Bronchial epithelial cell (primary cell): ENCODE measurements around the gene TNS4. TPM values are rescaled to one million over a fixed set of nuclear protein-coding genes. Genes with fewer than 3 reads are reported as not detected.

ENCODE experiments used
- DNase-seq: peaks from one replicate; pipeline ENCODE4 v3.0.0-alpha.2; 2010; ENCODE audit warnings: low read depth
- FAIRE-seq: peaks from 2 replicates; lab custom pipeline; 2011; peaks lifted over from hg19 to GRCh38; lab: Jason Lieb, UNC
- H3K27me3 ChIP-seq: 2 replicates; pipeline ENCODE4 v1.5.1; 2011; ENCODE audit warnings: low read length; ENCODE audit not compliant: control insufficient read depth, insufficient read depth
- H3K36me3 ChIP-seq: 2 replicates; pipeline ENCODE4 v1.5.1; 2011; ENCODE audit warnings: low read length; ENCODE audit not compliant: control insufficient read depth, insufficient read depth
- H3K4me3 ChIP-seq: 2 replicates; pipeline ENCODE4 v1.5.1; 2011; ENCODE audit warnings: mild to moderate bottlenecking, low read depth, low read length, control low read depth
- CTCF ChIP-seq: IDR thresholded peaks from 2 replicates; pipeline ENCODE4 v1.5.1; 2011; ENCODE audit warnings: mild to moderate bottlenecking, moderate library complexity, low read length, control low read depth, inconsistent platforms; ENCODE audit not compliant: insufficient read depth, severe bottlenecking
- total RNA-seq: library from RNA; depleted of rRNA; stranded (reverse); fragments of >200 nt; gene quantifications from 2 replicates; pipeline ENCODE4 v1.2.1, GENCODE V29; 2014

Gene TNS4
- total RNA-seq, 1 donor from 2014 or later, result 27.1 TPM

DNA sequence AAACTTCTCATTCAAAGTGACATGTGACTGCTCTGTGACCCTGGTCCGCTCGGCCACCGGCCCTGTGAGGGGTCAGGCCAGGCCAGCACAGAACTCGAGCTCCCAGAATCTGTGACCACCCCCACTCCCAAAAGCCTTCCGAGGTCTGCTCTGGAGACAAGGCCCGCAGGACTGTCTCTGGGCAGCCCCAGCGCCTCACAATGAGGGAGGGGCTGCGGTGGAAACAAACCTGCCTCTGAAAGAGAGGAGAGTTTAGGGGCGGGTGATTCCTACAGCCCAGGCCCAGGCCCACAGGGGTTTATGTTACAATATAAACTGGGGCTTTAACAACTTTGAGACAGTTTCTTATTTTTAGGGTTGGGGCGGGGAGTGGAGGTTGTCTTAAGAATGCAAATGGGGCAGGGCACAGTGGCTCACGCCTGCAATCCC is 38.3 kb downstream of the TNS4 start:
- TF ChIP-seq CTCF, result no peak
- no peaks in the 10 kb centered on the region for H3K27me3 ChIP-seq
- no peak overlapping the region for H3K4me3 ChIP-seq
- H3K36me3 ChIP-seq, result no peaks in the 10 kb centered on the region
- FAIRE-seq (no peak), DNase-seq (no peak)

DNA sequence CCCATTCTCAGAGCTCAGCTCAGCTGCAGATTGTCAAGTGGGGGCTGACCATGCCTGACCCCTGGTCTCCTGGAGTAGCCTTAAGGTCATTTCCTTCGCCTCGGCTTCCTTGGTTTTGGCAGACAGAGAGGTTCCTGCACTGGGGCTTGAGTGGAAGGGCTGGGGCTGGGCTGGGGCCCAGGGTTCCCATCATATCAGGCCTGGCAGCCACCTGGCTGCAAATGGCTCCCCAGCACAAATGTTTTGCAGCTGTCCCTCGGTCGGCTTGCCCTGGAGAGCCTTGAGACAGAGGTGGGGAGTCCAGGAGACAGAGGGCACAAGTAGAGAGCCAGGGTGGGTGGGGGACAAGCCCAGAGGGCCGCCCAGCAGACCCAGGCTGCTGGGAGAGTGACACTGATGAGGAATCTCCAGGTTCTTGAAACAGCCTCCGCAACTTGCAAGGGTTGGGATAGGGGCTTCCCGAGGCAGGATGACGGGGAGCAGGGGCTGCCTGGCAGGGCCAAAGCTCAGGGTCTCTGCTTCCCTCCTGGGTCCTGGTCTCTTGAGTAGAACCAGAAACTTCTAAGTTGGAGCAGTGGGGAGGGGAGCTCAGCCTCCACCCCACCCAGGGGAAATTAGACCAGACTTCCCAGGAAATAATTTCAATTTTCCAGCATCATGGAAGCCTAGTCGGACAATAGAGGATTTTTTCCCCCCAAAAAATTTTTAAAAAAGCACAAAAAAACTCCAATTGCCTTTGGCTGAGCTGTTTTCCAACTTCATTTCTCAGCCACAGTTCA is 38.9 kb downstream of the TNS4 start:
- TF ChIP-seq CTCF, result no peak
- no peak for FAIRE-seq
- Histone ChIP-seq H3K36me3 (no peaks in the 10 kb centered on the region), H3K4me3 (no peak overlapping the region), H3K27me3 (no peaks in the 10 kb centered on the region)
- DNase-seq, result no peak

DNA sequence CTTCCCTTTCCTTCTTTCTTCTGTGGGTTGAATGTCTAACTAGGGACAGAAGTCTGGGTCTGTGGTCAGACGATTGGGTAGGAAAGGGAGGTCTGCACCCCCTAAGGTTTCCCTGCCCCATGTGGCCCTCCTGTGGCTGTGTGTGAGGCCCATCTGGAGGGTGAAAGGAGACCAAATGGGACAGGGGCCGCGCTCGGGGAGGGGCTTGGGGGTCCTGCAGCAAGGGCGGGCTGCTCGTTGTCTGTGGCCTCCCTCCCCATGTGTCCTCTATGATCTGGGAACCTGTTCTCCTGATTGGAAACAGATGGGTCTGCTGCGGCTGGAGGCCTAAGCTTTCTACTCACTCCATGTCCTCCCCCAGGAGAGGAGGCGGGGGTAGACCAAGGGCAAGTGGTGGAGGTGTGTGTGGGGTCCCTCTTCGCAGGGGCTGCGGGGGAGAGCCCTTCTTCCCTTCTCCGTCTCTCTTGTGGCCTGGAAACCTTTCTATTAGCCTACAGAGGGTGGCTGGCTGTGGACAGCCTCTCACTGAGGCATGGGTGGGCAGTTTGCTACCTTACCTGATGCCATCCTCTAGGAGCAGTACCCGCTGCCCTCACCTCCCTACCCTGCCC is 39.6 kb downstream of the TNS4 start:
- Histone ChIP-seq H3K36me3 (no peaks in the 10 kb centered on the region), H3K4me3 (no peak overlapping the region), H3K27me3 (no peaks in the 10 kb centered on the region)
- no peak for FAIRE-seq
- no peak for TF ChIP-seq CTCF
- no peak for DNase-seq

DNA sequence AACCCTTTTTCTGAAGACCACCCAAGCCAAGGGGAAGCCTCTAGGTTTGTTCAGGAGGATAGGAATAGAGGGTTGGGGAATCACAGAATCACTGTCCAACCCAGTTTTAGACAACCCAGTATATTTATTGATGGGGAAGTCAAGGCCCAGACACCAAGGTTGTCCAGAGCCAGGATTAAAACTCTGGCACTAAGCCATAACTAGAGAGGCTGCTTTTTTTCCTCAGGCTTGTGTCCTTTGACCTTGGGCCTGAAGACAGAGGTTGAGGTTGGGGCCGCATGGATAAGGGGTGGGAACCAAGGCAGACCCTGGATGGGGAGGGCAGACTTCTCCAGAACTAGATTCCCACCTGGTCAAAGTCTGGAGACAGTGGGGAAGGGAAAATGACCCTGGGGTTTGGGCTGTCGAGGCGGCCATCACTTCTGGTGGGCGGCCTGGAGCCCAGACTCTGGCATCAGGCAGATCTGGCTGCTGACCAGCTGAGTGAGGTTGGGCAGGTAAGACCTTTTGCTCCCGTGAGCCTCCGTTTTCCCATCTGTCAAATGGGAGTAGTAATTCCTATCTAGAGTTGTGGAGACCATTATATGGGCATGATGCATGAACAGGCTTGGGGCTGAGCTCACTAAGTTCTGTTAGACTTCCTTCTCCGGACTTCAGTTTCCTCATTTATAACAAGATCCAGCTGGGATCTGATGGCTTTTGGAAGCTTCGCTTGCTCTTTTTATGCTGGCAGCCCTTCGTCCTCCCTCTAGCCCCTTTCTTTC is 40.3 kb downstream of the TNS4 start:
- Histone ChIP-seq H3K36me3 (peaks cover 3% of the 10 kb centered on the region), H3K4me3 (no peak overlapping the region), H3K27me3 (no peaks in the 10 kb centered on the region)
- peak; percentile 47 for FAIRE-seq
- DNase-seq, result no peak
- no peak for TF ChIP-seq CTCF

DNA sequence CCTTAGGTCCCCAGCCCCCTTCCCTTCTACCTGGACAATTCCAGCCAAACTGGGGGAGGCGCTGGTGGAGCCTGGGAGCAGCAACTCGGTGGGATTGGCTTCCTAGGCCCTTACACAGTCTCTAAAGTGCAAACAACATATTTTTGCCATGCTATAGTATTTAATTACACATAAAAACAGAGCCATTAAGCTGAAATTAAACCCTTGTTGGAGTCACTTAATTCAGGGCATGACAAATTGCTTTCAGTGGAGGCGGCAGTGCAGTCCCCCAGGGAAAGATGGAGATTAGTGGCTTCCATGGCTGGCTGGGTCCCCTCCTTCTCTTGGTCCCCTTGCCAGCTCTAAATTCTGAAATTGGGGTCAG is 40.8 kb downstream of the TNS4 start:
- FAIRE-seq, result no peak

More for the DNA sequence above, 40.8 kb downstream of the TNS4 start:
- DNase-seq, result no peak
- H3K27me3 ChIP-seq, result no peaks in the 10 kb centered on the region
- no peak for TF ChIP-seq CTCF
- H3K36me3 ChIP-seq, result peaks cover 3% of the 10 kb centered on the region
- no peak overlapping the region for H3K4me3 ChIP-seq
